A673 (cell line): ENCODE results near the gene USP32. TPM values are rescaled to one million over a fixed set of nuclear protein-coding genes. Genes with fewer than 3 reads are reported as not detected.

Experiments
- BruUV-seq: library from RNA; stranded (reverse); fragments of 400-500 nt; replicated peaks from 2 replicates; lab custom pipeline; 2021; lab: Mats Ljungman, UMichigan
- CTCF ChIA-PET: fragments of 300-600 bp; sonication (Branson Sonifier 250); formaldehyde crosslinking; loops from one replicate; lab custom pipeline; 2022; ENCODE audit warnings: antibody characterized with exemption; lab: Charles Lee
- POLR2A ChIA-PET: fragments of 300-600 bp; sonication (Branson Sonifier 250); formaldehyde crosslinking; loops from one replicate; lab custom pipeline; 2022; ENCODE audit warnings: antibody characterized with exemption; ENCODE audit not compliant: low non-redundant PET; lab: Charles Lee
- DNase-seq: peaks from one replicate; pipeline ENCODE4 v3.0.0-alpha.2; 2015; ENCODE audit warnings: low spot score
- H3K27ac ChIP-seq: fragments of 200-600 bp; sonication (generic); 2 replicates; pipeline ENCODE4 v1.5.1; 2016; ENCODE audit warnings: mixed run types, low read depth, mild to moderate bottlenecking, mixed read lengths, antibody characterized with exemption, low read length; ENCODE audit not compliant: poor library complexity, severe bottlenecking
- H3K27me3 ChIP-seq: fragments of 200-600 bp; sonication (generic); replicated peaks from 2 replicates; pipeline ENCODE4 v1.6.1; 2017; ENCODE audit warnings: mixed run types, low read depth, mild to moderate bottlenecking, mixed read lengths, antibody characterized with exemption, low read length; ENCODE audit not compliant: insufficient read depth, poor library complexity
- H3K36me3 ChIP-seq: fragments of 200-600 bp; sonication (generic); 2 replicates; pipeline ENCODE4 v1.6.1; 2016; ENCODE audit warnings: mixed run types, mild to moderate bottlenecking, mixed read lengths, antibody characterized with exemption, low read length; ENCODE audit not compliant: insufficient read depth, poor library complexity, severe bottlenecking
- H3K4me1 ChIP-seq: fragments of 200-600 bp; sonication (generic); 2 replicates; pipeline ENCODE4 v1.6.1; 2017; ENCODE audit warnings: mixed run types, mild to moderate bottlenecking, mixed read lengths, antibody characterized with exemption, low read length; ENCODE audit not compliant: insufficient read depth, poor library complexity, severe bottlenecking
- H3K4me3 ChIP-seq: fragments of 200-600 bp; sonication (generic); 2 replicates; pipeline ENCODE4 v1.5.1; 2016; ENCODE audit warnings: low read depth, mixed run types, mild to moderate bottlenecking, mixed read lengths, low read length; ENCODE audit not compliant: poor library complexity, severe bottlenecking
- H3K9me3 ChIP-seq: fragments of 200-600 bp; sonication (generic); 2 replicates; pipeline ENCODE4 v1.6.1; 2016; ENCODE audit warnings: mixed run types, low read depth, mild to moderate bottlenecking, mixed read lengths, antibody characterized with exemption, low read length; ENCODE audit not compliant: poor library complexity, severe bottlenecking
- EZH2 ChIP-seq: fragments of 200-600 bp; sonication (generic); IDR thresholded peaks from 2 replicates; pipeline ENCODE4 v1.6.1; 2017; ENCODE audit warnings: borderline replicate concordance, low read depth, mild to moderate bottlenecking, mixed read lengths, antibody characterized with exemption, low read length; ENCODE audit not compliant: poor library complexity, severe bottlenecking
- intact Hi-C: fragments of 100-400 bp; cut with micrococcal nuclease; formaldehyde crosslinking; loops from one replicate; pipeline ENCODE4 v1.10.0; 2022; ENCODE audit not compliant: unreplicated experiment
- total RNA-seq: library from RNA; stranded (reverse); gene quantifications from 2 replicates; pipeline ENCODE4 v1.2.3, GENCODE V29; 2021
- TF ChIP-seq, protein P1 (sequence below): fragments of 300-800, 200-600 bp; sonication (generic); conservative IDR thresholded peaks from 2 replicates; pipeline ENCODE4 v1.5.1; 2017; ENCODE audit warnings: low read depth, mild to moderate bottlenecking, antibody characterized with exemption, low read length, moderate library complexity, mixed read lengths

The USP32 gene
- total RNA-seq, 1 experiment from 2014 or later, result 54.8 TPM

- BruUV-seq, result no TSS peak
- H3K27ac ChIP-seq, result no peak overlapping the region
- intact Hi-C loops, result no loop called here
- H3K27me3 ChIP-seq, result no peaks in the 10 kb centered on the region
- POLR2A ChIA-PET, result no interaction called here
- TF ChIP-seq, protein P1, sequence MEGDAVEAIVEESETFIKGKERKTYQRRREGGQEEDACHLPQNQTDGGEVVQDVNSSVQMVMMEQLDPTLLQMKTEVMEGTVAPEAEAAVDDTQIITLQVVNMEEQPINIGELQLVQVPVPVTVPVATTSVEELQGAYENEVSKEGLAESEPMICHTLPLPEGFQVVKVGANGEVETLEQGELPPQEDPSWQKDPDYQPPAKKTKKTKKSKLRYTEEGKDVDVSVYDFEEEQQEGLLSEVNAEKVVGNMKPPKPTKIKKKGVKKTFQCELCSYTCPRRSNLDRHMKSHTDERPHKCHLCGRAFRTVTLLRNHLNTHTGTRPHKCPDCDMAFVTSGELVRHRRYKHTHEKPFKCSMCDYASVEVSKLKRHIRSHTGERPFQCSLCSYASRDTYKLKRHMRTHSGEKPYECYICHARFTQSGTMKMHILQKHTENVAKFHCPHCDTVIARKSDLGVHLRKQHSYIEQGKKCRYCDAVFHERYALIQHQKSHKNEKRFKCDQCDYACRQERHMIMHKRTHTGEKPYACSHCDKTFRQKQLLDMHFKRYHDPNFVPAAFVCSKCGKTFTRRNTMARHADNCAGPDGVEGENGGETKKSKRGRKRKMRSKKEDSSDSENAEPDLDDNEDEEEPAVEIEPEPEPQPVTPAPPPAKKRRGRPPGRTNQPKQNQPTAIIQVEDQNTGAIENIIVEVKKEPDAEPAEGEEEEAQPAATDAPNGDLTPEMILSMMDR, result no peak
- TF ChIP-seq EZH2, result no peak
- CTCF ChIA-PET, result no interaction called here
- no peaks in the 10 kb centered on the region for H3K9me3 ChIP-seq
- no peak overlapping the region for H3K4me3 ChIP-seq
- peaks cover 6% of the 10 kb centered on the region for H3K4me1 ChIP-seq
- no peak for DNase-seq
- no peaks in the 10 kb centered on the region for H3K36me3 ChIP-seq
Observed at GRCh38 chr17:60170835-60171752, 220.8 kb downstream of the USP32 start.

DNA sequence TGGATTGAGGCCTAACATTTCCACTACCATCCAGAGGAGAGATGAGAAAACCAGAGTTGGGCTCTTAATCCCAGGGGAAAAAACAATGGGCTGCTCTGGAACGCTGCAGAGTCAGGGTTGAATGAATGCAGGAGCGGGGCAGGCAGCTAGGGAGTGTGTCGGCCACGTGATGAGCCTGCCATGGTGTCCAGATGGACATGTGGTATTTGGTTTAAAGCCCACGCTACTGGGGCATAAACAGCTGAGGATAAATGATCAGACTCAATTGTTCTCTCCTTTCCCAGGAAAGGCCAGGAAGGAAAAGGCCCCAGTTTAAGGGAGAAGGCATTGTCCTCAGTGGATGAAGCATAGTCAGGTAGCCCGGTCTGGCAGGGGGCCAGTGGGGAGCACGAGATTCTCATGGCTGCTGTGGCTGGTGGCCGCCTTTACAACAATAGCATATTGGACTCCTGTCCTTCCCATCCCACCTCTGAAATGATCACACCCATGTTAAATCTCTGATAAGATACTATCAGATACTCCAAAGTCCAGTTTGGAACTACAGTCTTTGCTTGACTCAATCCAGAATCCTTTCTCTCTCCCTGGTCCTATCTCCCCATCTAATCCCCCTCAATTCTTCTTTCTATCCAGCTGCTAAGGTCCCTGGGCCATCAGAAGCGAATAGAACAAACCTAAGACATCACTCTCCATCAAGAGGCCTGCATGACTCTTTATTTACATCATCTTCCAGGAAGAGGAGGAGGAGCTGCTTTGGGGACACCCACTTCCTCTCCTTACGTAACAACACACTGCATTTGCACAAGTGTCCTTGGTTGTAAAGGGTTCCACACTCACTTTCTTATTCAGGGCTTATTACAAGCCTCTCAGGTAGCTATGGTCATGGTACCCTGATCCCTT lies 221.8 kb downstream of the USP32 start:
- H3K4me3 ChIP-seq, result no peak overlapping the region
- peaks cover 6% of the 10 kb centered on the region for H3K4me1 ChIP-seq
- DNase-seq, result no peak
- intact Hi-C loops, result no loop called here
- H3K9me3 ChIP-seq, result no peaks in the 10 kb centered on the region
- POLR2A ChIA-PET, result no interaction called here
- H3K27ac ChIP-seq, result no peak overlapping the region
- CTCF ChIA-PET, result no interaction called here
- TF ChIP-seq EZH2, result no peak
- TF ChIP-seq, protein P1, result no peak
- no peaks in the 10 kb centered on the region for H3K36me3 ChIP-seq
- no TSS peak for BruUV-seq
- no peaks in the 10 kb centered on the region for H3K27me3 ChIP-seq

GRCh38 chr17:60168654-60169053 lies 223.3 kb downstream of the USP32 start:
- no peak for TF ChIP-seq EZH2
- TF ChIP-seq, protein P1, result no peak
- ChIA-PET POLR2A (no interaction called here), CTCF (interaction anchor here (0.6 kb wide), 1 partner anchor 249 kb away, joined by 3 read pairs; no protein-coding TSS in a partner anchor)
- H3K36me3 ChIP-seq, result no peaks in the 10 kb centered on the region
- no peaks in the 10 kb centered on the region for H3K27me3 ChIP-seq
- peaks cover 6% of the 10 kb centered on the region for H3K4me1 ChIP-seq
- intact Hi-C loops, result no loop called here
- no peak overlapping the region for H3K4me3 ChIP-seq
- H3K9me3 ChIP-seq, result no peaks in the 10 kb centered on the region
- no TSS peak for BruUV-seq
- no peak for DNase-seq
- no peak overlapping the region for H3K27ac ChIP-seq
